SK-N-DZ (cell line): ENCODE measurements around the gene KLHL10.

ENCODE experiments used
- DNase-seq: peaks from one replicate; pipeline ENCODE4 v3.0.0-alpha.2; 2015; ENCODE audit warnings: low spot score
- small RNA-seq, 2 experiments: library from RNA; depleted of rRNA; stranded (forward); fragments of <200 nt; gene quantifications; one replicate each; pipeline ENCODE3, GENCODE V24; 2014

KLHL10 gene

GRCh38 chr17:41894791-41895331 lies 57.2 kb downstream of the KLHL10 start:
- DNase-seq: peak; percentile 80

DNA sequence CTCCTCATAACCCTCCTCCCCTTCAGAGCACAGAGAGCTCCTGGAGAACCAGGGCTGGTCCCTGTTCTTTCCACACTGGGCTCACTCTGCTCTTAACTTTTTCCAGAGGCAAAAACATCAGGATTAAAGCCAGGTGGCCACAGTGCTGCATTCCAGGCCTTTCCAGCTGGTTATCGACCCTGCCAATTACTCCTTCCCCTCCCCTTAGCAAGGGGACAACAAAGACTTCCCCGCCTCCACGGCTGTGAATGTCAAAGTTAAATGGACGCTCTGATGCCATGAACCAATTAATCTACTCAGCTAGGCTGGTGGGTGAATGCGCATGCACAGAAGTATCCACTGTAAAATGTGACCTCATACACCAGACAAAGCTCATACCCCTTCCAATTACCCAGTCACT lies 58.0 kb downstream of the KLHL10 start:
- DNase-seq: peak; percentile 55

GRCh38 chr17:41896726-41897125 lies 59.1 kb downstream of the KLHL10 start:
- DNase-seq: no peak

Small RNA genes lying within 50 kb of the gene (small RNA-seq; reads per million reads assigned to genes)
- gene AC125257.2: 0 reads per million in 2 experiments
